ENCODE measurements around the gene RAB11FIP3. TPM values are rescaled to one million over a fixed set of nuclear protein-coding genes. Genes with fewer than 3 reads are reported as not detected.
"Not testable (repeated sequence)": the region's sequence is repeated elsewhere in the genome, so short reads cannot be mapped to it uniquely, and the experiment has no call there.

Gene RAB11FIP3
- total RNA-seq, 1 experiment from 2014 or later = 12.8 TPM

- TF ChIP-seq EGR1 (IDR thresholded peaks at IDR 0.05; ENCODE audit: low read depth) (no peak), POLR2A (IDR thresholded peaks at IDR 0.05; ENCODE audit: borderline replicate concordance, extremely low read depth, insufficient read depth, insufficient read length) (no peak), SP1 (IDR thresholded peaks at IDR 0.05; ENCODE audit: low read depth) (no peak), RAD21 (IDR thresholded peaks at IDR 0.05; ENCODE audit: low read depth) (no peak), CBX3 (IDR thresholded peaks at IDR 0.05; ENCODE audit: low read depth) (no peak)
- TF ChIP-seq, protein P1, sequence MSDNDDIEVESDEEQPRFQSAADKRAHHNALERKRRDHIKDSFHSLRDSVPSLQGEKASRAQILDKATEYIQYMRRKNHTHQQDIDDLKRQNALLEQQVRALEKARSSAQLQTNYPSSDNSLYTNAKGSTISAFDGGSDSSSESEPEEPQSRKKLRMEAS (IDR thresholded peaks at IDR 0.05) = no peak
- Histone ChIP-seq H3K36me3 (ENCODE audit: control insufficient read depth in 1 of 2, insufficient read depth in 2 of 2, low read length in 2 of 2) (no peaks in the 10 kb centered on the region), H3K27me3 (ENCODE audit: insufficient read depth, low read length) (no peaks in the 10 kb centered on the region), H3K4me1 (ENCODE audit: control insufficient read depth in 1 of 2, insufficient read depth in 2 of 2, low read length in 2 of 2) (no peaks in the 10 kb centered on the region), H3K27ac (ENCODE audit: low read depth, low read length) (no peak overlapping the region), H3K9me2 (ENCODE audit: insufficient read depth) (no peaks in the 10 kb centered on the region), H3K4me2 (ENCODE audit: low read length) (no peak overlapping the region), H4K20me1 (ENCODE audit: insufficient read depth) (no peaks in the 10 kb centered on the region), H3K4me3 (replicated peaks in 1 of 2; ENCODE audit: low read depth in 1 of 2, low read length in 2 of 2) (no peak overlapping the region), H3K9ac (ENCODE audit: low read length) (no peak overlapping the region), H3K79me2 (ENCODE audit: insufficient read depth, low read length) (no peaks in the 10 kb centered on the region), H2AFZ (ENCODE audit: low read depth, low read length, poor library complexity, severe bottlenecking) (no peak overlapping the region), H3K9me3 (ENCODE audit: control insufficient read depth in 1 of 2, insufficient read depth in 1 of 2, low read depth in 1 of 2, low read length in 2 of 2) (no peaks in the 10 kb centered on the region)
- DNase-seq (ENCODE audit: low read depth, low spot score) = no peak
- ChIA-PET CTCF (no interaction called here), RAD21 (ENCODE audit: low non-redundant PET in 1 of 2, low total read pairs in 2 of 2, uncharacterized antibody in 2 of 2, unreplicated experiment in 2 of 2) (interaction anchor here in 1 of 2 experiments (0.7 kb wide), 1 partner anchor 73 kb away, joined by 4 read pairs; no protein-coding TSS in a partner anchor), POLR2A (no interaction called here)
- BruUV-seq (replicated peaks) = no TSS peak
- intact Hi-C loops (cut with micrococcal nuclease) = no loop called here
- no peak for ATAC-seq
Measured at GRCh38 chr16:414395-415169, 10.9 kb upstream of the RAB11FIP3 start.

GRCh38 chr16:415170-415498 is 10.3 kb upstream of the RAB11FIP3 start:
- RAD21 ChIA-PET (ENCODE audit: low non-redundant PET in 1 of 2, low total read pairs in 2 of 2, uncharacterized antibody in 2 of 2, unreplicated experiment in 2 of 2); H3K9ac ChIP-seq (ENCODE audit: low read length); DNase-seq (ENCODE audit: low read depth, low spot score); H3K27me3 ChIP-seq (ENCODE audit: insufficient read depth, low read length); H3K4me3 ChIP-seq (replicated peaks in 1 of 2; ENCODE audit: low read depth in 1 of 2, low read length in 2 of 2); POLR2A ChIA-PET; H3K79me2 ChIP-seq (ENCODE audit: insufficient read depth, low read length); intact Hi-C loops (cut with micrococcal nuclease); H3K9me2 ChIP-seq (ENCODE audit: insufficient read depth); BruUV-seq (replicated peaks); H4K20me1 ChIP-seq (ENCODE audit: insufficient read depth); H3K27ac ChIP-seq (ENCODE audit: low read depth, low read length); H3K36me3 ChIP-seq (ENCODE audit: control insufficient read depth in 1 of 2, insufficient read depth in 2 of 2, low read length in 2 of 2); H3K4me1 ChIP-seq (ENCODE audit: control insufficient read depth in 1 of 2, insufficient read depth in 2 of 2, low read length in 2 of 2); CTCF ChIA-PET; H3K4me2 ChIP-seq (ENCODE audit: low read length); ATAC-seq; H2AFZ ChIP-seq (ENCODE audit: low read depth, low read length, poor library complexity, severe bottlenecking); H3K9me3 ChIP-seq (ENCODE audit: control insufficient read depth in 1 of 2, insufficient read depth in 1 of 2, low read depth in 1 of 2, low read length in 2 of 2): not testable (repeated sequence)

GRCh38 chr16:422179-422578 is 3.3 kb upstream of the RAB11FIP3 start:
- H3K4me2 ChIP-seq (ENCODE audit: low read length); CTCF ChIA-PET; RAD21 ChIA-PET (ENCODE audit: low non-redundant PET in 1 of 2, low total read pairs in 2 of 2, uncharacterized antibody in 2 of 2, unreplicated experiment in 2 of 2); H2AFZ ChIP-seq (ENCODE audit: low read depth, low read length, poor library complexity, severe bottlenecking); H4K20me1 ChIP-seq (ENCODE audit: insufficient read depth); H3K79me2 ChIP-seq (ENCODE audit: insufficient read depth, low read length); H3K9me2 ChIP-seq (ENCODE audit: insufficient read depth); POLR2A ChIA-PET; H3K9me3 ChIP-seq (ENCODE audit: control insufficient read depth in 1 of 2, insufficient read depth in 1 of 2, low read depth in 1 of 2, low read length in 2 of 2); H3K4me3 ChIP-seq (replicated peaks in 1 of 2; ENCODE audit: low read depth in 1 of 2, low read length in 2 of 2); H3K27ac ChIP-seq (ENCODE audit: low read depth, low read length); H3K27me3 ChIP-seq (ENCODE audit: insufficient read depth, low read length); ATAC-seq; H3K9ac ChIP-seq (ENCODE audit: low read length); DNase-seq (ENCODE audit: low read depth, low spot score); intact Hi-C loops (cut with micrococcal nuclease); BruUV-seq (replicated peaks); H3K36me3 ChIP-seq (ENCODE audit: control insufficient read depth in 1 of 2, insufficient read depth in 2 of 2, low read length in 2 of 2): not testable (repeated sequence)
- peaks cover 16 to 35% of the 10 kb centered on the region in 2 experiments for H3K4me1 ChIP-seq (ENCODE audit: control insufficient read depth in 1 of 2, insufficient read depth in 2 of 2, low read length in 2 of 2)
